HG03342 (cell line): ENCODE measurements around the gene RAB21.
A peak's percentile ranks its signal among the peaks of the same experiment; 100 is the strongest.
"Not testable (repeated sequence)": the region's sequence is repeated elsewhere in the genome, so short reads cannot be mapped to it uniquely, and the experiment has no call there.

Experiments used
- ATAC-seq: cut with Tn5 transposase; IDR thresholded peaks from one replicate; pipeline ENCODE4 v1.9.1; 2021; ENCODE audit warnings: mild to moderate bottlenecking, moderate library complexity; ENCODE audit not compliant: unreplicated experiment

Gene RAB21

GRCh38 chr12:71749666-71750065 lies 5.0 kb upstream of the RAB21 start:
- no peak for ATAC-seq

- ATAC-seq: no peak
Observed at GRCh38 chr12:71752891-71753290, 1.8 kb upstream of the RAB21 start.

GRCh38 chr12:71755146-71755892 lies 656 bp downstream of the RAB21 start:
- peak; percentile 51 for ATAC-seq

- ATAC-seq: no peak
Observed at GRCh38 chr12:71756054-71756690, 1.5 kb downstream of the RAB21 start.

GRCh38 chr12:71759941-71760340 lies 5.3 kb downstream of the RAB21 start:
- no peak for ATAC-seq

- ATAC-seq: no peak
Observed at GRCh38 chr12:71760471-71760870, 5.8 kb downstream of the RAB21 start.

- ATAC-seq: not testable (repeated sequence)
Observed at GRCh38 chr12:71761354-71761753, 6.7 kb downstream of the RAB21 start.

GRCh38 chr12:71763677-71764379 lies 9.2 kb downstream of the RAB21 start:
- no peak for ATAC-seq

GRCh38 chr12:71764587-71765321 lies 10.1 kb downstream of the RAB21 start:
- ATAC-seq: no peak

GRCh38 chr12:71766202-71766601 lies 11.5 kb downstream of the RAB21 start:
- ATAC-seq: no peak

- ATAC-seq: no peak
Observed at GRCh38 chr12:71767183-71767582, 12.5 kb downstream of the RAB21 start.

- no peak for ATAC-seq
Observed at GRCh38 chr12:71768900-71769299, 14.2 kb downstream of the RAB21 start.

GRCh38 chr12:71771069-71771468 lies 16.4 kb downstream of the RAB21 start:
- ATAC-seq: no peak

GRCh38 chr12:71772735-71773134 lies 18.1 kb downstream of the RAB21 start:
- ATAC-seq: no peak

GRCh38 chr12:71780237-71780822 lies 25.7 kb downstream of the RAB21 start:
- peak; percentile 59 for ATAC-seq

- peak; percentile 77 for ATAC-seq
Observed at GRCh38 chr12:71782017-71782416, 27.4 kb downstream of the RAB21 start.

- ATAC-seq: no peak
Observed at GRCh38 chr12:71786829-71787228, 32.2 kb downstream of the RAB21 start.

GRCh38 chr12:71787580-71787979 lies 32.9 kb downstream of the RAB21 start:
- ATAC-seq: no peak

- no peak for ATAC-seq
Observed at GRCh38 chr12:71790331-71790730, 35.7 kb downstream of the RAB21 start.

- no peak for ATAC-seq
Observed at GRCh38 chr12:71791473-71792150, 36.9 kb downstream of the RAB21 start.
